ENCODE results near the gene HNRNPC. TPM values are rescaled to one million over a fixed set of nuclear protein-coding genes. Genes with fewer than 3 reads are reported as not detected.

HNRNPC gene
- total and polyA plus RNA-seq, 10 of the 15 experiments (the other 5 are each of a cell fraction or from before 2014, with no cell fraction given) = 679 to 1,492 (median 1,262) TPM

- DNase-seq (ENCODE audit: low read depth, low spot score) = no peak
- ChIA-PET RAD21 (ENCODE audit: unreplicated experiment) (interaction anchor here (1.6 to 2.0 kb wide), 2 partner anchors 9 to 21 kb away, joined by 4 to 5 read pairs; no protein-coding TSS in a partner anchor), CTCF (interaction anchor here (1.4 kb wide), 1 partner anchor 21 kb away, joined by 3 read pairs; no protein-coding TSS in a partner anchor), SMC1A (ENCODE audit: uncharacterized antibody, unreplicated experiment) (interaction anchor here (0.6 to 1.8 kb wide), 9 partner anchors 9 to 36 kb away, joined by 3 to 9 read pairs (median 4); no protein-coding TSS in a partner anchor), POLR2A (interaction anchor here (0.7 to 1.3 kb wide), 3 partner anchors 11 to 20 kb away, joined by 4 to 5 read pairs (median 4); no protein-coding TSS in a partner anchor)
- TF ChIP-seq STAT3 (IDR thresholded peaks at IDR 0.05; ENCODE audit: low read depth, low read length) (no peak), POLR2AphosphoS5 (IDR thresholded peaks at IDR 0.05; ENCODE audit: low read length) (0 out of 2 replicates have a peak, but pooled peaks have one; percentile 21), BMI1 (IDR thresholded peaks at IDR 0.05; ENCODE audit: borderline replicate concordance) (no peak), NKRF (conservative IDR thresholded peaks at IDR 0.05) (no peak), POLR2A (IDR thresholded peaks at IDR 0.05; ENCODE audit: low read depth, low read length) (peak; percentile 59), E2F4 (IDR thresholded peaks at IDR 0.05; ENCODE audit: low read depth, low read length) (no peak), E4F1 (IDR thresholded peaks at IDR 0.05; ENCODE audit: borderline replicate concordance, partially characterized antibody) (no peak), CEBPB (IDR thresholded peaks at IDR 0.05; ENCODE audit: borderline replicate concordance in 1 of 2, low read depth in 2 of 2, low read length in 2 of 2) (no peak), EED (IDR thresholded peaks at IDR 0.05; ENCODE audit: low read depth) (no peak), CHD1 (IDR thresholded peaks at IDR 0.05; ENCODE audit: low read depth, low read length) (no peak), SMAD5 (IDR thresholded peaks at IDR 0.05; ENCODE audit: low read depth) (0 out of 2 replicates have a peak, but pooled peaks have one; percentile 34), SUPT20H (IDR thresholded peaks at IDR 0.05; ENCODE audit: borderline replicate concordance, control insufficient read depth, low read depth, low read length) (no peak), ZBTB4 (CRISPR knock-in tag; IDR thresholded peaks at IDR 0.05) (no peak), SREBF1 (IDR thresholded peaks at IDR 0.05; ENCODE audit: low read length) (no peak)
- peak; percentile 11; the same call in 1 of the 3 replicates for ATAC-seq
- WGBS (ENCODE audit: insufficient coverage, insufficient replicate concordance, low lambda C conversion rate, missing lambda C conversion rate) = 83% methylated on average over 7 of the region's 7 CpGs
- Histone ChIP-seq H4K20me1 (ENCODE audit: control insufficient read depth, insufficient read depth) (peaks cover 3% of the 10 kb centered on the region), H3K27me3 (replicated peaks in 1 of 2; ENCODE audit: control insufficient read depth in 2 of 2, insufficient read depth in 2 of 2, low read length in 1 of 2) (no peaks in the 10 kb centered on the region), H3K9me3 (replicated peaks; ENCODE audit: control insufficient read depth, insufficient read depth, low read length) (no peaks in the 10 kb centered on the region), H3K79me2 (ENCODE audit: control insufficient read depth, insufficient read depth, low read length) (peaks cover 88% of the 10 kb centered on the region), H3K27ac (ENCODE audit: control insufficient read depth, insufficient read depth) (no peak overlapping the region), H3K4me2 (ENCODE audit: control insufficient read depth, insufficient read depth) (no peak overlapping the region), H3K4me1 (ENCODE audit: control insufficient read depth, insufficient read depth, low read length) (no peaks in the 10 kb centered on the region; the same call in 1 of the 2 replicates), H3K4me3 (no peak overlapping the region), H2AFZ (ENCODE audit: control insufficient read depth, low read depth, low read length) (no peak overlapping the region), H3K36me3 (ENCODE audit: control insufficient read depth in 2 of 2, insufficient read depth in 2 of 2, low read length in 1 of 2) (peaks cover 8 to 26% of the 10 kb centered on the region in 2 experiments), H3K9ac (ENCODE audit: control insufficient read depth, insufficient read depth, low read length) (no peak overlapping the region)
- no peak for FAIRE-seq
- intact Hi-C loops (cut with micrococcal nuclease; ENCODE audit: unreplicated experiment) = no loop called here
- in situ Hi-C loops (cut with MboI) = no loop called here
- BruUV-seq (replicated peaks) = no TSS peak
Measured at GRCh38 chr14:21244544-21244943, 24.7 kb downstream of the HNRNPC start.

All from GM12878 (cell line).